Ovary (tissue), 3 donors: ENCODE data around the gene B3GALT5.

ENCODE experiments used
- EP300 ChIP-seq: sonication (generic); formaldehyde crosslinking; IDR thresholded peaks from one replicate; pipeline ENCODE4 v1.6.1; 2017; ENCODE audit warnings: antibody characterized with exemption
- POLR2A ChIP-seq: fragments of 450-650 bp; IDR thresholded peaks from one replicate; pipeline ENCODE4 v1.6.1; 2017; ENCODE audit warnings: antibody characterized with exemption, mild to moderate bottlenecking, moderate library complexity
- TF ChIP-seq, protein P1 (sequence below), 3 donors: fragments of 450-650 bp in 2 of 3; fragments of 200-600 bp in 1 of 3; IDR thresholded peaks; one replicate each; pipeline versions ENCODE4 v1.5.1 to v1.8.0; 2016 to 2022; ENCODE audit warnings: antibody characterized with exemption in 3 of 3, mild to moderate bottlenecking in 1 of 3
- donor health status: DM: no; HTN: no; CAD: no.

DNA sequence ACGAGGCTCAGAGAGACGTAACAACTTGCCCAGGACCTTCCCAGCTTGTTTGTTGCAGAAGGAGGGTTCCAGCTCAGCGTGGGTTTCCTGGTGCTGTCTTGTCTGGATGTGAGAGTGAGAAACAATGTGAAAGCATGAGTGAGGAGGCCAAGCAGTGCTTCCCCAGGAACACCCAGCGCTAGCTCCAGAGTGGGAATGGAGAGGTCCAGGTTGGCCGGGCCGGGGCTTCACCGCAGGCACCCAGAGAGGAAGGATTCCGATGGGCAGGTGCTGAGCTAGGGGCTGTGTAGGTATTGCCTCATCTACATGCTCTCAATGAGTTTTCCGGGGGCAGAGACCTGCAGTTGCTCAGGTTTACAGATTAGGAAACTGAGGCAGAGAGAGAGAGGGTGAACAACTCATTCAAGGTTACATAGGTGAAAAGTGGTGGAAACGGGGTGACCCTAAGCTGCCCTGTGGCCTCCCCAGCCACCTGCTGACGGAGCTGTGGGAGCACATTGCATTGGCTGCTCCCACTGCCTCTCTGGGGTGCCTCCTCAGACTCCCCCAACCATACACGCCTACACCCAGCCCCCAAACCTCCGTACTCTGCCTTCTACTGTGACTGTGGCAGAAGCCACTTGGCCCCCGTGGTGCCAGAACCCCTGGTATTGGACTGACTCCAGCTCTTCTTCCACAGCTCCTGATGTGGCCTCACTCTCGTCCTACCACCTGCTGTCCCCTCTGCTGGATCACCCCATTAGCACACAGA lies 51.2 kb downstream of the B3GALT5 start:
- TF ChIP-seq POLR2A (no peak), EP300 (no peak)
- TF ChIP-seq, protein P1, sequence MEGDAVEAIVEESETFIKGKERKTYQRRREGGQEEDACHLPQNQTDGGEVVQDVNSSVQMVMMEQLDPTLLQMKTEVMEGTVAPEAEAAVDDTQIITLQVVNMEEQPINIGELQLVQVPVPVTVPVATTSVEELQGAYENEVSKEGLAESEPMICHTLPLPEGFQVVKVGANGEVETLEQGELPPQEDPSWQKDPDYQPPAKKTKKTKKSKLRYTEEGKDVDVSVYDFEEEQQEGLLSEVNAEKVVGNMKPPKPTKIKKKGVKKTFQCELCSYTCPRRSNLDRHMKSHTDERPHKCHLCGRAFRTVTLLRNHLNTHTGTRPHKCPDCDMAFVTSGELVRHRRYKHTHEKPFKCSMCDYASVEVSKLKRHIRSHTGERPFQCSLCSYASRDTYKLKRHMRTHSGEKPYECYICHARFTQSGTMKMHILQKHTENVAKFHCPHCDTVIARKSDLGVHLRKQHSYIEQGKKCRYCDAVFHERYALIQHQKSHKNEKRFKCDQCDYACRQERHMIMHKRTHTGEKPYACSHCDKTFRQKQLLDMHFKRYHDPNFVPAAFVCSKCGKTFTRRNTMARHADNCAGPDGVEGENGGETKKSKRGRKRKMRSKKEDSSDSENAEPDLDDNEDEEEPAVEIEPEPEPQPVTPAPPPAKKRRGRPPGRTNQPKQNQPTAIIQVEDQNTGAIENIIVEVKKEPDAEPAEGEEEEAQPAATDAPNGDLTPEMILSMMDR (IDR thresholded peaks at IDR 0.05), result no peak
